Putamen (tissue), 1 donor: ENCODE measurements around the gene YIF1A.
"Not testable (repeated sequence)": the region's sequence is repeated elsewhere in the genome, so short reads cannot be mapped to it uniquely, and the experiment has no call there.

Source experiments
- DNase-seq: peaks from one replicate; pipeline ENCODE4 v3.0.0-alpha.2; 2016; ENCODE audit warnings: low spot score

The YIF1A gene

GRCh38 chr11:66326261-66327111 lies 37.5 kb upstream of the YIF1A start:
- DNase-seq, result no peak

GRCh38 chr11:66325263-66325671 lies 36.3 kb upstream of the YIF1A start:
- DNase-seq, result no peak

GRCh38 chr11:66324664-66325063 lies 35.7 kb upstream of the YIF1A start:
- DNase-seq, result no peak

- no peak for DNase-seq
These were observed 34.7 kb upstream of the YIF1A start for GRCh38 chr11:66323684-66324083.

- no peak for DNase-seq
These were observed 33.9 kb upstream of the YIF1A start for GRCh38 chr11:66322732-66323427.

GRCh38 chr11:66321606-66322005 lies 32.7 kb upstream of the YIF1A start:
- DNase-seq, result no peak

GRCh38 chr11:66320748-66321147 lies 31.8 kb upstream of the YIF1A start:
- not testable (repeated sequence) for DNase-seq

GRCh38 chr11:66320289-66320688 lies 31.3 kb upstream of the YIF1A start:
- not testable (repeated sequence) for DNase-seq

- DNase-seq, result no peak
These were observed 29.6 kb upstream of the YIF1A start for GRCh38 chr11:66318600-66318970.

GRCh38 chr11:66317723-66318599 lies 29.0 kb upstream of the YIF1A start:
- no peak for DNase-seq

GRCh38 chr11:66317322-66317722 lies 28.4 kb upstream of the YIF1A start:
- DNase-seq, result no peak

- no peak for DNase-seq
These were observed 27.9 kb upstream of the YIF1A start, which contains the start of gene CD248 for GRCh38 chr11:66316849-66317251. Gene CD248 (minus strand): TSS chr11:66317044. CDS start chr11:66317027, 17 bp downstream.

- no peak for DNase-seq
These were observed 27.2 kb upstream of the YIF1A start for GRCh38 chr11:66315921-66316811.

- no peak for DNase-seq
These were observed 26.5 kb upstream of the YIF1A start for GRCh38 chr11:66315498-66315885.

GRCh38 chr11:66314561-66315497 lies 25.9 kb upstream of the YIF1A start:
- DNase-seq, result no peak

- DNase-seq, result no peak
These were observed 25.2 kb upstream of the YIF1A start for GRCh38 chr11:66314186-66314501.

GRCh38 chr11:66313321-66314185 lies 24.6 kb upstream of the YIF1A start:
- DNase-seq, result no peak

GRCh38 chr11:66312549-66313320 lies 23.8 kb upstream of the YIF1A start:
- peak; percentile 91 for DNase-seq
